ENCODE data around the gene WWC2. TPM values are rescaled to one million over a fixed set of nuclear protein-coding genes. Genes with fewer than 3 reads are reported as not detected.
"Not testable (repeated sequence)": the region's sequence is repeated elsewhere in the genome, so short reads cannot be mapped to it uniquely, and the experiment has no call there.

WWC2 gene
- total RNA-seq, 1 donor from 2014 or later, result 0.47 TPM

- TF ChIP-seq CTCF (IDR thresholded peaks at IDR 0.05), result no peak
- no peaks in the 10 kb centered on the region for H3K9me3 Mint-ChIP-seq
- POLR2A ChIA-PET, result no interaction called here
- intact Hi-C loops (cut with micrococcal nuclease), result no loop called here
- H3K36me3 Mint-ChIP-seq (ENCODE audit: low read depth), result no peaks in the 10 kb centered on the region
- CTCF ChIA-PET, result no interaction called here
- H3K4me3 Mint-ChIP-seq, result no peak overlapping the region
- ATAC-seq (ENCODE audit: low read depth) (no peak), DNase-seq (no peak)
- peaks cover 8% of the 10 kb centered on the region for H3K27me3 Mint-ChIP-seq
- no peak overlapping the region for H3K27ac Mint-ChIP-seq
- H3K4me1 Mint-ChIP-seq, result no peaks in the 10 kb centered on the region
Measured at GRCh38 chr4:183107891-183108459, 8.9 kb downstream of the WWC2 start.

DNA sequence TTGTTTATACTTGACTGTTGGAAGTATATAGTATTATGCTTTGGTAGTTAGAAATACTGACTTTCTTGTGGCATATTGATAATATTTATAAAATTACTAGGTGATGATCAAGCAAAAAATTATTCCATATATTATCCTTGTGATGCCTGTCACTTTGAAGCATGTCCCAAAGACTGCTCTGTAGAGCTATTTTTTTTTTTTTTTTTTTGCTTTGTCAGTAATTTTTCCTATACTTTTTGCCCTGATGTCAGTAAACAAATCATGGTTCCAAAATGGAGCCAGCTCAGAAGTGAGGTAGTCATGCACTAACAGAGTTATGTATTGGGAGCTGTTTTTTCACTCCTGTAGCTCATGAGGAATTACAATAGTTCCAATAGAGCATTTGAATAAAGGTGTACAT lies 11.2 kb downstream of the WWC2 start:
- no peak overlapping the region for H3K27ac Mint-ChIP-seq
- DNase-seq (no peak), ATAC-seq (ENCODE audit: low read depth) (no peak)
- H3K27me3 Mint-ChIP-seq, result peaks cover 10% of the 10 kb centered on the region
- ChIA-PET CTCF (no interaction called here), POLR2A (no interaction called here)
- no peak for TF ChIP-seq CTCF (IDR thresholded peaks at IDR 0.05)
- H3K36me3 Mint-ChIP-seq (ENCODE audit: low read depth), result no peaks in the 10 kb centered on the region
- H3K4me3 Mint-ChIP-seq, result no peak overlapping the region
- H3K4me1 Mint-ChIP-seq, result no peaks in the 10 kb centered on the region
- no peaks in the 10 kb centered on the region for H3K9me3 Mint-ChIP-seq
- intact Hi-C loops (cut with micrococcal nuclease), result no loop called here

DNA sequence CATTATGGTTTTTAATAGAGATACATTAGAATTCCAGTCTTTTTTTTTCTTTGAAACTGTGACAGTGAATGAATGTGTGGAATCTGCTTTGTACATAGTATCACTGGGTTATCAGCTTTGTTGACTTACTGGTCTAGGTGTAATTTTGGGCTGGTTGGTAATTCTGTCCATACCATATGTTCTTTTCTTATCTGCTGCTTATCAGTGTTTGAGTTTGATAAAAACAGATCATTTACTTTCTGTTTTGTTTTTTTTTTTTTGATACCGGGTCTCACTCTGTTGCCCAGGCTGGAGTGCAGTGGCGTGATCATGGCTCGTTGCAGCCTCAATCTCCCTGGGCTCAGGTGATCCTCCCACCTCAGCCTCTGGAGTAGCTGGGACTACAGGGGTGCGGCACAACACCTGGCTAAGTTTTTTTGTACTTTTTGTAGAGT lies 12.4 kb downstream of the WWC2 start:
- intact Hi-C loops (cut with micrococcal nuclease), result no loop called here
- Mint-ChIP-seq H3K27ac (no peak overlapping the region), H3K9me3 (no peaks in the 10 kb centered on the region), H3K36me3 (ENCODE audit: low read depth) (no peaks in the 10 kb centered on the region), H3K4me3 (no peak overlapping the region), H3K4me1 (no peaks in the 10 kb centered on the region), H3K27me3 (peaks cover 8% of the 10 kb centered on the region)
- TF ChIP-seq CTCF (IDR thresholded peaks at IDR 0.05), result no peak
- ChIA-PET CTCF (no interaction called here), POLR2A (no interaction called here)
- ATAC-seq (ENCODE audit: low read depth) (no peak), DNase-seq (no peak)

DNA sequence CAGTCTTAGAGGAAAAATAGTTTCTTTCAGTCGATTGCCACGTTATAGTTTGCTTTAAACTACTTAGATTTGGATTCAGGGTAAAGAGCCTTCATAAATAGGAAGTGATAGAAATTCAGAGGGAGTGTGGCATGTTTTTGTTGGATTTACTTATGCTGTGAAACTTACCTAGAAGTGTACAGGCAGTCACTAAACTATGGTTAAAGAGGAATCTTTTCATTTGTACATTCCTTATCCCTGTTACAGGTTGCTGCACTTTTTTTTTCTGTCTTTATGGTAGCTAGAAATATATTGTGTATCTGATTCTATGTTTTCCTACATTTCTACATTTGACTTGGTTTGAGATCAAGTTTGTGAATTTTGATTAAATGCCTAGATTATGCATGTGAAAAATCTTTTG lies 19.1 kb downstream of the WWC2 start:
- CTCF ChIA-PET, result no interaction called here
- TF ChIP-seq CTCF (IDR thresholded peaks at IDR 0.05), result no peak
- Mint-ChIP-seq H3K27me3 (peaks cover 9% of the 10 kb centered on the region), H3K9me3 (no peaks in the 10 kb centered on the region), H3K4me3 (no peak overlapping the region), H3K27ac (no peak overlapping the region), H3K4me1 (no peaks in the 10 kb centered on the region), H3K36me3 (ENCODE audit: low read depth) (no peaks in the 10 kb centered on the region)
- ATAC-seq (ENCODE audit: low read depth) (no peak), DNase-seq (no peak)
- intact Hi-C loops (cut with micrococcal nuclease), result no loop called here
- POLR2A ChIA-PET, result interaction anchor here (0.7 kb wide), 1 partner anchor 325 kb away, joined by 3 read pairs; no protein-coding TSS in a partner anchor

DNA sequence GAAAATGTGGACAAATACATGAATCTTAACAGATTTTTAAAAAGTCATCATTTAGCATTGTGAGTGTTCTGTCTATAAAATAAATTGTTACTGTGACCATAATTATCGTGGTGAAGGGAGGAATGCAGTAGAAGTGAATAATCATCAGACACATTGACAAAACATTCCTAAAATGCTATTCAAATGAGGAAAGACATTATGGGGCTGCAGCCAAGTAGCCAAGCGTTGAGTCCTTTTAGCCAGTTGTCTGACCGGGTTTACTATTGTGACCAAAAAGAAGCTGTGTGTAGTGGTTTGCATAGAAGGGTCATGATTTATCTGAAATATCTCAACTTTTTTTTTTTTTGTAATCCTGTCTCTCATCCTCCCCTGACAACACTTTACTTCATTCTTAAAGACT lies 19.5 kb downstream of the WWC2 start:
- no peaks in the 10 kb centered on the region for H3K9me3 Mint-ChIP-seq
- H3K4me1 Mint-ChIP-seq, result no peaks in the 10 kb centered on the region
- ChIA-PET CTCF (no interaction called here), POLR2A (no interaction called here)
- intact Hi-C loops (cut with micrococcal nuclease), result no loop called here
- no peaks in the 10 kb centered on the region for H3K36me3 Mint-ChIP-seq (ENCODE audit: low read depth)
- TF ChIP-seq CTCF (IDR thresholded peaks at IDR 0.05), result no peak
- no peak overlapping the region for H3K27ac Mint-ChIP-seq
- DNase-seq, result no peak
- H3K4me3 Mint-ChIP-seq, result no peak overlapping the region
- no peak for ATAC-seq (ENCODE audit: low read depth)
- peaks cover 9% of the 10 kb centered on the region for H3K27me3 Mint-ChIP-seq

DNA sequence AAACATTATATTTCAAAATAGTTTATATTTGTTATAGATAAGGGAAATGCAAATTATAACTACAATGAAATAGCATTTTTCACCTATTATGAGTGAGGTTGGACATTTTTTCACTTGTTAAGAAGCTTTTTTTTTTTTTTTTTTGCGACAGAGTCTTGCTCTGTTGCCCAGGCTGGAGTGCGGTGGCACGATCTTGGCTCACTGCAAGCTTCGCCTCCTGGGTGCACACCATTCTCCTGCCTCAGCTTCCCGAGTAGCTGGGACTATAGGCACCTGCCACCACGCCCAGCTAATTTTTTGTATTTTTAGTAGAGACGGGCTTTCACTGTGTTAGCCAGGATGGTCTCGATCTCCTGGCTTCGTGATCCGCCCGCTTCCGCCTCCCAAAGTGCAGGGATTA lies 22.6 kb downstream of the WWC2 start:
- H3K27me3 Mint-ChIP-seq; ATAC-seq (ENCODE audit: low read depth); H3K4me1 Mint-ChIP-seq; intact Hi-C loops (cut with micrococcal nuclease); CTCF ChIA-PET; DNase-seq; H3K36me3 Mint-ChIP-seq (ENCODE audit: low read depth); POLR2A ChIA-PET; H3K27ac Mint-ChIP-seq; H3K4me3 Mint-ChIP-seq; H3K9me3 Mint-ChIP-seq: not testable (repeated sequence)
